Tibial nerve (tissue), 4 donors: ENCODE results near the gene CACYBP.

Source experiments
- EP300 ChIP-seq, 2 donors: sonication (generic); formaldehyde crosslinking; IDR thresholded peaks; one replicate each; pipeline ENCODE4 v1.6.1; 2017; ENCODE audit warnings: antibody characterized with exemption in 2 of 2, mild to moderate bottlenecking in 1 of 2
- POLR2A ChIP-seq, 2 donors: fragments of 450-650 bp; IDR thresholded peaks; one replicate each; pipeline ENCODE4 v1.6.1; 2017; ENCODE audit warnings: antibody characterized with exemption in 2 of 2, mild to moderate bottlenecking in 2 of 2, moderate library complexity in 2 of 2
- TF ChIP-seq, protein P1 (sequence below), 5 experiments: fragments of 200-600 bp in 3 of 5; fragments of 450-650 bp in 2 of 5; sonication (generic) in 3 of 5; IDR thresholded peaks; one replicate each; pipeline ENCODE4 v1.5.1; 2016 to 2019; ENCODE audit warnings: antibody characterized with exemption in 5 of 5, mild to moderate bottlenecking in 3 of 5, moderate library complexity in 2 of 5

DNA sequence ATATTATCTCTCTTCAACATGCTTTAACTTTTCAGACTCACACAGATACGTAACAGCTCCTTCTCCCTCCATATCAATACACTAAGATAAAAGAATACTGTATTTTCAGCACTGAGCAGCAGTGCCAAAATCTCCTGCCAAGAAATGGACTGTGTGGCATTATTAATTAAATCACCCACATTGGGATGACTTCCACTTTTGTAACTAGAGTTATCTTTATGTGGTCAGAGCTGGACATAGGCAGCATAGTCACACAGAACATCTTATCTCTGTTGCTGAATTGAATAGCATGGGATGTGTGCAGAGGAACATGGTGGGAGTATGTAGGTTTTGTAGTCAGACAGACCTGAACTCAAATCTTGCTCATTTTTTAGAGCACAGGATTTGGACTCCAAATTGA, 41.4 kb upstream of the CACYBP start:
- TF ChIP-seq, protein P1, sequence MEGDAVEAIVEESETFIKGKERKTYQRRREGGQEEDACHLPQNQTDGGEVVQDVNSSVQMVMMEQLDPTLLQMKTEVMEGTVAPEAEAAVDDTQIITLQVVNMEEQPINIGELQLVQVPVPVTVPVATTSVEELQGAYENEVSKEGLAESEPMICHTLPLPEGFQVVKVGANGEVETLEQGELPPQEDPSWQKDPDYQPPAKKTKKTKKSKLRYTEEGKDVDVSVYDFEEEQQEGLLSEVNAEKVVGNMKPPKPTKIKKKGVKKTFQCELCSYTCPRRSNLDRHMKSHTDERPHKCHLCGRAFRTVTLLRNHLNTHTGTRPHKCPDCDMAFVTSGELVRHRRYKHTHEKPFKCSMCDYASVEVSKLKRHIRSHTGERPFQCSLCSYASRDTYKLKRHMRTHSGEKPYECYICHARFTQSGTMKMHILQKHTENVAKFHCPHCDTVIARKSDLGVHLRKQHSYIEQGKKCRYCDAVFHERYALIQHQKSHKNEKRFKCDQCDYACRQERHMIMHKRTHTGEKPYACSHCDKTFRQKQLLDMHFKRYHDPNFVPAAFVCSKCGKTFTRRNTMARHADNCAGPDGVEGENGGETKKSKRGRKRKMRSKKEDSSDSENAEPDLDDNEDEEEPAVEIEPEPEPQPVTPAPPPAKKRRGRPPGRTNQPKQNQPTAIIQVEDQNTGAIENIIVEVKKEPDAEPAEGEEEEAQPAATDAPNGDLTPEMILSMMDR (IDR thresholded peaks at IDR 0.05), result no peak
- TF ChIP-seq EP300 (IDR thresholded peaks at IDR 0.05) (no peak), POLR2A (IDR thresholded peaks at IDR 0.05) (no peak)
